DMS53 treated with DMSO at 0.1 percent for 48 hours (cell line): Measurements from ENCODE around the gene CRYBB1.

Experiments
- DNase-seq: peaks from one replicate; lab custom pipeline; 2025; ENCODE audit not compliant: unreplicated experiment; lab: John Stamatoyannopoulos, UW

CRYBB1 gene

GRCh38 chr22:26556904-26557303, 60.9 kb downstream of the CRYBB1 start:
- no peak for DNase-seq

DNA sequence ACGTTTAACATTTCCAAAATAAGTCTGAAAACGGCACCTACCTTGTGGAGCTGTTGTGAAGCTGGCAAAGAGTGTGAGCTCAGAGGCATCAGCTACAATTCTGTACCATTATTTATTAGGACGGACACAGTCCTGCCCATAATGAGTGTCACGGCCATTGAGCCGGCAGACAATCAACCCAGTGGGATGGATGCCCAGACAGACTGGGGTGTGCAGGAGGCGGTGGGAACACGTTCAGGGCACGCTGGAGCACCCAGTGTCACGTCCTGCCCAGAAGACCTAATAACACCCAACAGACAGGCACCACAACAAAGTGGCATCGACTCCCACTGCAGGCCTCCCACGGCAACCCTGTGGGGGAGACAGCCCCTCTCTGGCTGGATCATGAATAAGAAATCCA, 62.3 kb downstream of the CRYBB1 start:
- DNase-seq: no peak

- no peak for DNase-seq
Measured at GRCh38 chr22:26554956-26555355, 62.9 kb downstream of the CRYBB1 start.

GRCh38 chr22:26553056-26553752, 64.6 kb downstream of the CRYBB1 start:
- DNase-seq: no peak

DNA sequence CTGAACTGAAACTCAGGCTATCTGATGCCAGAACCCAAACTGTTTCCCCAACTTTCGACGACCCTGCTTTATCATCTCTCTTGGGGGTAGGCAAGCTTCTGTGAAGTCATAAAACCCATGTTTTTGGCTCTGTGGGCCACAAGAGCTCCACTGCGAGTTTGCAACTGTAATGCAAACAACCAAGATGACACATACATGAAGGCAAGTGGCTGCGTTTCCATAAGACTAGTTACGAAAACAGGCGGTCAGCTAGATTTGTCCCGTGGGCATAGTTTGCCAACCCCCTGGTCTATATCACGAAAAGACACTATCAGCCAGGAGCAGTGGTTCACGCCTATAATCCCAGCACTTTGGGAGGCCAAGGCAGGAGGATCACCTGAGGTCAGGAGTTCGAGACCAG, 65.4 kb downstream of the CRYBB1 start:
- no peak for DNase-seq

- no peak for DNase-seq
Measured at GRCh38 chr22:26551568-26551967, 66.3 kb downstream of the CRYBB1 start.

DNA sequence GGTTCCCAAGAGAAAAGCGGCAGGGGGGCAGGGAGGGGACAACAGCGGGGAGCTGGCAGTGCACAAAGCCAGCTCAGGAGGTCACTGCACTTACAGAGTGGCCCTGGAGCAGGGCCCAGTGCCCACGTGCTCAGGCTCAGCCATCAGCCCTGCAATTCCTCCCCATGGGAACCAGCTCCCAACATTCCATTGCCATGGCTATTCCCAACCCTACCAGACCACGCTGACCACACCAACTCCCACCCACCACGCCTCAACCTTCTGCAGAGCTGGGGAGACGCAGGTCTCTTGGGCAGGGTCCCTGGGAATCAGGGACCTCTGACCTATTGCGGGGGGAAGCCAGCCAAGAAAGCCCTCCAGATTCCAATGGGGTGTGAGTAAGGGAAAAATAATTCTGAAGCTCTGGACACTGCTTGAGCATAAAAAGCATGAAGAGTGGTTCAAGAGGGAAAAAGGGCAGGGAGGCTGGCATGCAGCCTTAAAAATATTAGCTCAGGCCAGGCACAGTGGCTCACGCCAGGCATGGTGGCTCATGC, 67.3 kb downstream of the CRYBB1 start:
- no peak for DNase-seq

DNA sequence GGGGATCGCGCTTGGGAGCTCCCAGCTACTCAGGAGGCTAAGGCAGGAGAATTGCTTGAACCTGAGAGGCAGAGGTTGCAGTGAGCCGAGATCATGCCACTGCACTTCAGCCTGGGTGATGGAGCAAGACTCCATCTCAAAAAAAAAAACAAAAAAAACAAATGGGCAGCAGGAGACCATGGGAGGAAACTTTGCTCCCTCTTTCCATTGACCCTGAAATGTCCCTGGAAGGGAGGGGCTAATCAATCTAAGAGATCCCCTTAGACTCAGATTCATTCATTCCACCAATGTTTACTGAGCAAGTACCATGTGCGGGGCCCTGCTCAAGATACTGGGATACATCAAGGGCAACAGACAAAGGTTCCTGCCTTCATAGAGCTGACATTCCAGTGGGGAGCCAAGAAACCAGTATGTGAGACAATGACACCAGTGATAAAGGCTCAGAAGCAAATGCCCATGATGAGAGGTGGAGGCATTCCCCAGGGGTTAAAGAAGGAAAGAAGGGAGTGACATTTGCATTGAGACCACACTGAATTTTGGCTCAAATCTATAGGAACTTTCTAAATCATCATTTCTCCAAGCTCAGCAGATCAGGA, 67.8 kb downstream of the CRYBB1 start:
- DNase-seq: no peak
